ENCODE measurements around the gene PRG3. TPM values are rescaled to one million over a fixed set of nuclear protein-coding genes. Genes with fewer than 3 reads are reported as not detected.

The PRG3 gene
- total and polyA plus RNA-seq, 2 of the 13 experiments (the other 11 are each of a cell fraction or from before 2014, with no cell fraction given): not detected

DNA sequence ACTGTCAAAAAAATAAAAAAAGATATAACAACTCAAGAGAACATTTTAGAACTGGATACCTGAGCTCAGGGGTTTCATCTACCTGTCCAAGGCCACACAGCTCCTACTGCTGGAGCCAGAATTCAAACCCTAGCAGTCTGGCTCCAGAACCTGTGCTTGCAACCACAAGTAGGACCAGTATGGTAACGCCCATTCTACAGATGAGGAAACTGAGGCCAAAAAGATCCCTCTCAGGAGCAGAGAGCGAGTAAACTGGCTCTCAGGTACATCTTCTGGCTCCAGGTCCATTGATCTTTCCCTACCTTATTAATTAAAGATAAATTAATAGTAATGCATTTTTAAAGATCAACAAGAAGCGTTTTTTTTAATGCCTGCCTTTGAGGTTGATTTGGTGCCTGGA lies 23.6 kb downstream of the PRG3 start:
- ATAC-seq: no peak
- 14% methylated on average over 3 of the region's 3 CpGs for WGBS (ENCODE audit: low lambda C conversion rate)
- H2AFZ ChIP-seq (ENCODE audit: low read length): no peak overlapping the region
- no peak overlapping the region for H3K9ac ChIP-seq (ENCODE audit: insufficient read depth, low read depth, low read length)
- no peaks in the 10 kb centered on the region for H3K36me3 ChIP-seq (replicated peaks in 1 of 2; ENCODE audit: control insufficient read depth in 1 of 2, insufficient read depth in 2 of 2, low read length in 2 of 2)
- H3K79me2 ChIP-seq (ENCODE audit: insufficient read depth, low read length): no peaks in the 10 kb centered on the region
- no TSS peak for BruUV-seq (replicated peaks)
- CTCF ChIA-PET (ENCODE audit: low intra/inter-chr PET ratio, low total read pairs): no interaction called here
- no peaks in the 10 kb centered on the region for H4K20me1 ChIP-seq (ENCODE audit: insufficient read depth, low read length)
- TF ChIP-seq ZKSCAN5 (CRISPR knock-in tag; IDR thresholded peaks at IDR 0.05): no peak
- peak; percentile 81 for TF ChIP-seq ZNF629 (CRISPR knock-in tag; conservative IDR thresholded peaks at IDR 0.05)
- H3K4me3 ChIP-seq (replicated peaks in 1 of 3; ENCODE audit: insufficient read depth in 1 of 3, low read depth in 2 of 3, low read length in 3 of 3): no peak overlapping the region
- no peak for FAIRE-seq
- POLR2A ChIA-PET: no interaction called here
- peaks cover 15% of the 10 kb centered on the region for H3K4me1 ChIP-seq (ENCODE audit: insufficient read depth, low read length)
- in situ Hi-C loops (cut with HindIII; ENCODE audit: extremely low pct_ligation_motif_present, low pct_unique_long_range_greater_than_20kb): loop anchor here (10.0 kb wide), 1 partner anchor 513 kb away; no protein-coding TSS in a partner anchor
- intact Hi-C loops (cut with micrococcal nuclease; ENCODE audit: unreplicated experiment): no loop called here
- H3K9me3 ChIP-seq (ENCODE audit: low read length): no peaks in the 10 kb centered on the region
- no peak for DNase-seq (ENCODE audit: low spot score)
- no peak overlapping the region for H3K4me2 ChIP-seq (ENCODE audit: low read depth, low read length)
- H3K27me3 ChIP-seq (ENCODE audit: control insufficient read depth in 1 of 2, insufficient read depth in 2 of 2, low read length in 2 of 2): peaks cover 0 to 8% of the 10 kb centered on the region in 2 experiments; a peak in 2 of 5 replicates
- no peak overlapping the region for H3K27ac ChIP-seq (ENCODE audit: extremely low read length, insufficient read depth, low read length)

GRCh38 chr11:57356268-57356667 lies 24.7 kb downstream of the PRG3 start:
- no peak for FAIRE-seq
- TF ChIP-seq GLI4 (CRISPR knock-in tag; IDR thresholded peaks at IDR 0.05; ENCODE audit: borderline replicate concordance): no peak
- no peak for TF ChIP-seq HOXA9 (CRISPR knock-in tag; IDR thresholded peaks at IDR 0.05; ENCODE audit: borderline replicate concordance)
- TF ChIP-seq KLF12 (CRISPR knock-in tag; IDR thresholded peaks at IDR 0.05; ENCODE audit: borderline replicate concordance): no peak
- TF ChIP-seq REPIN1 (CRISPR knock-in tag; IDR thresholded peaks at IDR 0.05; ENCODE audit: borderline replicate concordance, low read depth): no peak
- no peak for TF ChIP-seq SIX4 (CRISPR knock-in tag; IDR thresholded peaks at IDR 0.05)
- no peak for TF ChIP-seq SRF (IDR thresholded peaks at IDR 0.05; ENCODE audit: low read depth, low read length)
- TF ChIP-seq PLRG1 (conservative IDR thresholded peaks at IDR 0.05): no peak
- no peak for TF ChIP-seq SP1 (IDR thresholded peaks at IDR 0.05)
- TF ChIP-seq SP1 (CRISPR knock-in tag; IDR thresholded peaks at IDR 0.05): no peak
- TF ChIP-seq ZNF3 (CRISPR knock-in tag; IDR thresholded peaks at IDR 0.05): no peak
- TF ChIP-seq, protein P1, sequence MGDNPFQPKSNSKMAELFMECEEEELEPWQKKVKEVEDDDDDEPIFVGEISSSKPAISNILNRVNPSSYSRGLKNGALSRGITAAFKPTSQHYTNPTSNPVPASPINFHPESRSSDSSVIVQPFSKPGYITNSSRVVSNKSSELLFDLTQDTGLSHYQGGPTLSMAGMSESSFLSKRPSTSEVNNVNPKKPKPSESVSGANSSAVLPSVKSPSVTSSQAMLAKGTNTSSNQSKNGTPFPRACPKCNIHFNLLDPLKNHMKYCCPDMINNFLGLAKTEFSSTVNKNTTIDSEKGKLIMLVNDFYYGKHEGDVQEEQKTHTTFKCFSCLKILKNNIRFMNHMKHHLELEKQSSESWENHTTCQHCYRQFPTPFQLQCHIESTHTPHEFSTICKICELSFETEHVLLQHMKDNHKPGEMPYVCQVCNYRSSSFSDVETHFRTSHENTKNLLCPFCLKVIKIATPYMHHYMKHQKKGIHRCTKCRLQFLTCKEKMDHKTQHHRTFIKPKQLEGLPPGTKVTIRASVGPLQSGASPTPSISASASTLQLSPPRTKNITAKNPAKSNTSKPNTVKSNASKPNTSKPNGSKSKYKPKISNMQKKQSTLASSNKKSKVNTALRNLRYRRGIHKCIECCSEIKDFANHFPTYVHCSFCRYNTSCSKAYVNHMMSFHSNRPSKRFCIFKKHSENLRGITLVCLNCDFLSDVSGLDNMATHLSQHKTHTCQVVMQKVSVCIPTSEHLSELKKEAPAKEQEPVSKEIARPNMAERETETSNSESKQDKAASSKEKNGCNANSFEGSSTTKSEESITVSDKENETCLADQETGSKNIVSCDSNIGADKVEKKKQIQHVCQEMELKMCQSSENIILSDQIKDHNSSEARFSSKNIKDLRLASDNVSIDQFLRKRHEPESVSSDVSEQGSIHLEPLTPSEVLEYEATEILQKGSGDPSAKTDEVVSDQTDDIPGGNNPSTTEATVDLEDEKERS (CRISPR knock-in tag; IDR thresholded peaks at IDR 0.05): no peak
- no peak for TF ChIP-seq HCFC1 (IDR thresholded peaks at IDR 0.05; ENCODE audit: low read depth, low read length)
- no peak for TF ChIP-seq ZNF101 (CRISPR knock-in tag; IDR thresholded peaks at IDR 0.05; ENCODE audit: borderline replicate concordance, low read depth)
- TF ChIP-seq ZNF354B (CRISPR knock-in tag; IDR thresholded peaks at IDR 0.05): no peak
- TF ChIP-seq HOXA5 (CRISPR knock-in tag; IDR thresholded peaks at IDR 0.05): no peak
- TF ChIP-seq HNRNPLL (IDR thresholded peaks at IDR 0.05; ENCODE audit: low read depth, low read length, poor library complexity, severe bottlenecking): no peak
- no peak overlapping the region for H3K4me3 ChIP-seq (replicated peaks in 1 of 3; ENCODE audit: insufficient read depth in 1 of 3, low read depth in 2 of 3, low read length in 3 of 3)
- no peaks in the 10 kb centered on the region for H4K20me1 ChIP-seq (ENCODE audit: insufficient read depth, low read length)
- no peak overlapping the region for H3K4me2 ChIP-seq (ENCODE audit: low read depth, low read length)
- in situ Hi-C loops (cut with HindIII; ENCODE audit: extremely low pct_ligation_motif_present, low pct_unique_long_range_greater_than_20kb) (loop anchor here (10.0 kb wide), 1 partner anchor 511 kb away; no protein-coding TSS in a partner anchor), intact Hi-C loops (cut with micrococcal nuclease; ENCODE audit: unreplicated experiment) (no loop called here)
- H3K9ac ChIP-seq (ENCODE audit: insufficient read depth, low read depth, low read length): no peak overlapping the region
- no peak overlapping the region for H3K27ac ChIP-seq (ENCODE audit: extremely low read length, insufficient read depth, low read length)
- no peaks in the 10 kb centered on the region for H3K79me2 ChIP-seq (ENCODE audit: insufficient read depth, low read length)
- H3K4me1 ChIP-seq (ENCODE audit: insufficient read depth, low read length): peaks cover 15% of the 10 kb centered on the region
- DNase-seq (ENCODE audit: low spot score): no peak
- H3K9me3 ChIP-seq (ENCODE audit: low read length): no peaks in the 10 kb centered on the region
- ChIA-PET POLR2A (no interaction called here), CTCF (ENCODE audit: low intra/inter-chr PET ratio, low total read pairs) (no interaction called here)
- H2AFZ ChIP-seq (ENCODE audit: low read length): no peak overlapping the region
- BruUV-seq (replicated peaks): no TSS peak
- 50% methylated on average over 9 of the region's 9 CpGs for WGBS (ENCODE audit: low lambda C conversion rate)
- ATAC-seq: no peak
- peaks cover 0 to 10% of the 10 kb centered on the region in 2 experiments; a peak in 2 of 5 replicates for H3K27me3 ChIP-seq (ENCODE audit: control insufficient read depth in 1 of 2, insufficient read depth in 2 of 2, low read length in 2 of 2)
- H3K36me3 ChIP-seq (replicated peaks in 1 of 2; ENCODE audit: control insufficient read depth in 1 of 2, insufficient read depth in 2 of 2, low read length in 2 of 2): no peaks in the 10 kb centered on the region

Data from HepG2 (cell line).